Measurements from ENCODE around the gene SLC22A6. TPM values are rescaled to one million over a fixed set of nuclear protein-coding genes. Genes with fewer than 3 reads are reported as not detected.

The SLC22A6 gene
- total and polyA plus RNA-seq, 2 experiments from 2014 or later, result not detected

DNA sequence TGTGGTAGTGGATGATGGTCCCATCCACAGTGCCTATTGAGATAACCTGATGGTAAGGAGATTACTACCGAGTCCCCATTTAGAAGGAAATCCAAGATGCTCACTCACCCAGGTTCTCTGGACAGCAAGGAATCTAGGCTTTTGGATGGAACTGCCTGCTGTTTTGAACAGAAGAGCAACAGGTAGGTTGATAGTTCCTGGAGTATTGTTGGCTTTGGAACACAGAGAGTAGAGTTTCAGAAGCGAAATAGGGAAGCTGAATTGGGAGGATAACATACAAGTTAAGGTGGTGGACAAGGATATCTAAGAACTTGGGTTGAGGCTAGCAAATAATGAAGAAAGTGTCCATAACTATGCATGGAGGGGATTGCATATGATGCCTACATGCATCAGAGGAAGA, 27.6 kb downstream of the SLC22A6 start (continued):
- TF ChIP-seq, protein P1, sequence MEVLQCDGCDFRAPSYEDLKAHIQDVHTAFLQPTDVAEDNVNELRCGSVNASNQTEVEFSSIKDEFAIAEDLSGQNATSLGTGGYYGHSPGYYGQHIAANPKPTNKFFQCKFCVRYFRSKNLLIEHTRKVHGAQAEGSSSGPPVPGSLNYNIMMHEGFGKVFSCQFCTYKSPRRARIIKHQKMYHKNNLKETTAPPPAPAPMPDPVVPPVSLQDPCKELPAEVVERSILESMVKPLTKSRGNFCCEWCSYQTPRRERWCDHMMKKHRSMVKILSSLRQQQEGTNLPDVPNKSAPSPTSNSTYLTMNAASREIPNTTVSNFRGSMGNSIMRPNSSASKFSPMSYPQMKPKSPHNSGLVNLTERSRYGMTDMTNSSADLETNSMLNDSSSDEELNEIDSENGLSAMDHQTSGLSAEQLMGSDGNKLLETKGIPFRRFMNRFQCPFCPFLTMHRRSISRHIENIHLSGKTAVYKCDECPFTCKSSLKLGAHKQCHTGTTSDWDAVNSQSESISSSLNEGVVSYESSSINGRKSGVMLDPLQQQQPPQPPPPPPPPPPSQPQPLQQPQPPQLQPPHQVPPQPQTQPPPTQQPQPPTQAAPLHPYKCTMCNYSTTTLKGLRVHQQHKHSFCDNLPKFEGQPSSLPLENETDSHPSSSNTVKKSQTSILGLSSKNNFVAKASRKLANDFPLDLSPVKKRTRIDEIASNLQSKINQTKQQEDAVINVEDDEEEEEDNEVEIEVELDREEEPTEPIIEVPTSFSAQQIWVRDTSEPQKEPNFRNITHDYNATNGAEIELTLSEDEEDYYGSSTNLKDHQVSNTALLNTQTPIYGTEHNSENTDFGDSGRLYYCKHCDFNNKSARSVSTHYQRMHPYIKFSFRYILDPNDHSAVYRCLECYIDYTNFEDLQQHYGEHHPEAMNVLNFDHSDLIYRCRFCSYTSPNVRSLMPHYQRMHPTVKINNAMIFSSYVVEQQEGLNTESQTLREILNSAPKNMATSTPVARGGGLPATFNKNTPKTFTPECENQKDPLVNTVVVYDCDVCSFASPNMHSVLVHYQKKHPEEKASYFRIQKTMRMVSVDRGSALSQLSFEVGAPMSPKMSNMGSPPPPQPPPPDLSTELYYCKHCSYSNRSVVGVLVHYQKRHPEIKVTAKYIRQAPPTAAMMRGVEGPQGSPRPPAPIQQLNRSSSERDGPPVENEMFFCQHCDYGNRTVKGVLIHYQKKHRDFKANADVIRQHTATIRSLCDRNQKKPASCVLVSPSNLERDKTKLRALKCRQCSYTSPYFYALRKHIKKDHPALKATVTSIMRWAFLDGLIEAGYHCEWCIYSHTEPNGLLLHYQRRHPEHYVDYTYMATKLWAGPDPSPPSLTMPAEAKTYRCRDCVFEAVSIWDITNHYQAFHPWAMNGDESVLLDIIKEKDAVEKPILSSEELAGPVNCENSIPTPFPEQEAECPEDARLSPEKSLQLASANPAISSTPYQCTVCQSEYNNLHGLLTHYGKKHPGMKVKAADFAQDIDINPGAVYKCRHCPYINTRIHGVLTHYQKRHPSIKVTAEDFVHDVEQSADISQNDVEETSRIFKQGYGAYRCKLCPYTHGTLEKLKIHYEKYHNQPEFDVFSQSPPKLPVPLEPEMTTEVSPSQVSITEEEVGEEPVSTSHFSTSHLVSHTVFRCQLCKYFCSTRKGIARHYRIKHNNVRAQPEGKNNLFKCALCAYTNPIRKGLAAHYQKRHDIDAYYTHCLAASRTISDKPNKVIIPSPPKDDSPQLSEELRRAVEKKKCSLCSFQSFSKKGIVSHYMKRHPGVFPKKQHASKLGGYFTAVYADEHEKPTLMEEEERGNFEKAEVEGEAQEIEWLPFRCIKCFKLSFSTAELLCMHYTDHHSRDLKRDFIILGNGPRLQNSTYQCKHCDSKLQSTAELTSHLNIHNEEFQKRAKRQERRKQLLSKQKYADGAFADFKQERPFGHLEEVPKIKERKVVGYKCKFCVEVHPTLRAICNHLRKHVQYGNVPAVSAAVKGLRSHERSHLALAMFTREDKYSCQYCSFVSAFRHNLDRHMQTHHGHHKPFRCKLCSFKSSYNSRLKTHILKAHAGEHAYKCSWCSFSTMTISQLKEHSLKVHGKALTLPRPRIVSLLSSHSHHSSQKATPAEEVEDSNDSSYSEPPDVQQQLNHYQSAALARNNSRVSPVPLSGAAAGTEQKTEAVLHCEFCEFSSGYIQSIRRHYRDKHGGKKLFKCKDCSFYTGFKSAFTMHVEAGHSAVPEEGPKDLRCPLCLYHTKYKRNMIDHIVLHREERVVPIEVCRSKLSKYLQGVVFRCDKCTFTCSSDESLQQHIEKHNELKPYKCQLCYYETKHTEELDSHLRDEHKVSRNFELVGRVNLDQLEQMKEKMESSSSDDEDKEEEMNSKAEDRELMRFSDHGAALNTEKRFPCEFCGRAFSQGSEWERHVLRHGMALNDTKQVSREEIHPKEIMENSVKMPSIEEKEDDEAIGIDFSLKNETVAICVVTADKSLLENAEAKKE (CRISPR knock-in tag; IDR thresholded peaks at IDR 0.05), result no peak
- TF ChIP-seq, protein P2, sequence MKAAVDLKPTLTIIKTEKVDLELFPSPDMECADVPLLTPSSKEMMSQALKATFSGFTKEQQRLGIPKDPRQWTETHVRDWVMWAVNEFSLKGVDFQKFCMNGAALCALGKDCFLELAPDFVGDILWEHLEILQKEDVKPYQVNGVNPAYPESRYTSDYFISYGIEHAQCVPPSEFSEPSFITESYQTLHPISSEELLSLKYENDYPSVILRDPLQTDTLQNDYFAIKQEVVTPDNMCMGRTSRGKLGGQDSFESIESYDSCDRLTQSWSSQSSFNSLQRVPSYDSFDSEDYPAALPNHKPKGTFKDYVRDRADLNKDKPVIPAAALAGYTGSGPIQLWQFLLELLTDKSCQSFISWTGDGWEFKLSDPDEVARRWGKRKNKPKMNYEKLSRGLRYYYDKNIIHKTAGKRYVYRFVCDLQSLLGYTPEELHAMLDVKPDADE (IDR thresholded peaks at IDR 0.05), result no peak
- TF ChIP-seq NANOG (IDR thresholded peaks at IDR 0.05; ENCODE audit: borderline replicate concordance), result no peak
- no peak for TF ChIP-seq JUNB (IDR thresholded peaks at IDR 0.05; ENCODE audit: unreplicated experiment)
- no peak for TF ChIP-seq EZH2phosphoT487 (IDR thresholded peaks at IDR 0.05; ENCODE audit: unreplicated experiment)
- TF ChIP-seq CREB1 (CRISPR knock-in tag; IDR thresholded peaks at IDR 0.05; ENCODE audit: low read depth), result no peak
- TF ChIP-seq STAT1 (IDR thresholded peaks at IDR 0.05; ENCODE audit: unreplicated experiment), result no peak
- no peak for TF ChIP-seq POLR2AphosphoS5 (IDR thresholded peaks at IDR 0.05; ENCODE audit: low read depth)
- no peak for TF ChIP-seq ZNF114 (CRISPR knock-in tag; IDR thresholded peaks at IDR 0.05)

DNA sequence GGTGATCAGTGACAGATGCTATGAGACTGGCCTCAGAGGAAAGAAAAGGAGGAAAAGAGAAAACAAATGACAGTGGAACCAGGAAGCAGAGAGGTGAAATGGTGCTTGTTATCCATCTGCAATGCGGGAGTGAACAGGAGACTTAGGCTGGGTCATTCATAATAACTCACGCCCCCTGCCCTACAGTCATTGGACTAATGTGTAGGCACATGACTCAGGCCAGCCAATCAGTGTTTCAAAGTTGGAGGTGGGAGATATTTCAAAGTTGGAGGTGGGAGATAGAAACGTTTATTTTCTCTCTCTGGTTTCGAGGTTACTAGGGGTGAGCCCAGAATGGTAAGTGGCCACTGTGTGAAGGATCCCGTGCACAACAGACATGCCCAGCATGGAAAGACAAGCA, 30.3 kb downstream of the SLC22A6 start:
- no peaks in the 10 kb centered on the region; the same call in 2 of the 3 replicates for H3K9me3 Mint-ChIP-seq
- peaks cover 12% of the 10 kb centered on the region for H3K27me3 Mint-ChIP-seq (ENCODE audit: insufficient read depth, low read depth, poor library complexity)
- H3K4me3 Mint-ChIP-seq, result no peak overlapping the region
- no peaks in the 10 kb centered on the region for H3F3A ChIP-seq (replicated peaks; ENCODE audit: low read depth)
- ATAC-seq (no peak; the same call in 2 of the 3 replicates), DNase-seq (ENCODE audit: low spot score) (peak; percentile 37)
- H3K9me2 ChIP-seq (ENCODE audit: insufficient read depth), result 0 out of 2 replicates have a peak, but pooled peaks cover 8% of the 10 kb centered on the region
- no peak overlapping the region for H3K4me3 ChIP-seq
- peak overlapping the region; percentile 78; the same call in 1 of the 2 replicates for H2AFZ ChIP-seq
- no peaks in the 10 kb centered on the region for H3K36me3 ChIP-seq (ENCODE audit: insufficient read depth)
- no peak for TF ChIP-seq JUNB (IDR thresholded peaks at IDR 0.05; ENCODE audit: unreplicated experiment)
- no peak for TF ChIP-seq ZNF114 (CRISPR knock-in tag; IDR thresholded peaks at IDR 0.05)
- TF ChIP-seq EZH2 (IDR thresholded peaks at IDR 0.05; ENCODE audit: low read depth, unreplicated experiment), result no peak
- TF ChIP-seq EZH2phosphoT487 (IDR thresholded peaks at IDR 0.05; ENCODE audit: unreplicated experiment), result no peak
- TF ChIP-seq ZNF331 (CRISPR knock-in tag; IDR thresholded peaks at IDR 0.05; ENCODE audit: low read depth), result no peak
- H3K4me1 ChIP-seq (ENCODE audit: insufficient read depth), result no peaks in the 10 kb centered on the region
- no peaks in the 10 kb centered on the region; the same call in 2 of the 3 replicates for H3K4me1 Mint-ChIP-seq
- no peak overlapping the region for H3K27ac ChIP-seq (ENCODE audit: low read depth)
- H3K27me3 ChIP-seq (ENCODE audit: insufficient read depth), result no peaks in the 10 kb centered on the region
- H4K20me1 ChIP-seq (replicated peaks; ENCODE audit: insufficient read depth), result no peaks in the 10 kb centered on the region
- H3K79me2 ChIP-seq (replicated peaks; ENCODE audit: insufficient read depth), result no peaks in the 10 kb centered on the region
- no peak overlapping the region for H3K4me2 ChIP-seq
- no peak overlapping the region for H3K27ac Mint-ChIP-seq
- H3K36me3 Mint-ChIP-seq (ENCODE audit: low read depth), result no peaks in the 10 kb centered on the region

Measured in GM23338 (cell line).